GM21737 (cell line): Measurements from ENCODE around the gene SLC43A3.

Experiments used
- ATAC-seq: cut with Tn5 transposase; IDR thresholded peaks from one replicate; pipeline ENCODE4 v1.9.1; 2021; ENCODE audit warnings: mild to moderate bottlenecking, moderate library complexity; ENCODE audit not compliant: unreplicated experiment

Gene SLC43A3

GRCh38 chr11:57426929-57427726, at the start of gene SLC43A3:
Gene SLC43A3, minus strand, starts transcription at chr11:57427121. Its CDS starts 949 bp downstream, at chr11:57426172.
- ATAC-seq = peak; percentile 56

DNA sequence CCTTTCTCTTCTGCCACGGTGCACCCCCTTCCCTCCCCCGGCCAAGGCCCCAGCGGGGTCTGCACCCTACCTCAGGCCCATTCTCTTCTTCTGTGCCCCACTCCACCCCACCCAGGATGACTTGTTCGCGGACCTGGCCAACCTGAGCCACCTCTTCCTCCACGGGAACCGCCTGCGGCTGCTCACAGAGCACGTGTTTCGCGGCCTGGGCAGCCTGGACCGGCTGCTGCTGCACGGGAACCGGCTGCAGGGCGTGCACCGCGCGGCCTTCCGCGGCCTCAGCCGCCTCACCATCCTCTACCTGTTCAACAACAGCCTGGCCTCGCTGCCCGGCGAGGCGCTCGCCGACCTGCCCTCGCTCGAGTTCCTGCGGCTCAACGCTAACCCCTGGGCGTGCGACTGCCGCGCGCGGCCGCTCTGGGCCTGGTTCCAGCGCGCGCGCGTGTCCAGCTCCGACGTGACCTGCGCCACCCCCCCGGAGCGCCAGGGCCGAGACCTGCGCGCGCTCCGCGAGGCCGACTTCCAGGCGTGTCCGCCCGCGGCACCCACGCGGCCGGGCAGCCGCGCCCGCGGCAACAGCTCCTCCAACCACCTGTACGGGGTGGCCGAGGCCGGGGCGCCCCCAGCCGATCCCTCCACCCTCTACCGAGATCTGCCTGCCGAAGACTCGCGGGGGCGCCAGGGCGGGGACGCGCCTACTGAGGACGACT, 49.3 kb upstream of the SLC43A3 start:
- peak; percentile 27 for ATAC-seq

DNA sequence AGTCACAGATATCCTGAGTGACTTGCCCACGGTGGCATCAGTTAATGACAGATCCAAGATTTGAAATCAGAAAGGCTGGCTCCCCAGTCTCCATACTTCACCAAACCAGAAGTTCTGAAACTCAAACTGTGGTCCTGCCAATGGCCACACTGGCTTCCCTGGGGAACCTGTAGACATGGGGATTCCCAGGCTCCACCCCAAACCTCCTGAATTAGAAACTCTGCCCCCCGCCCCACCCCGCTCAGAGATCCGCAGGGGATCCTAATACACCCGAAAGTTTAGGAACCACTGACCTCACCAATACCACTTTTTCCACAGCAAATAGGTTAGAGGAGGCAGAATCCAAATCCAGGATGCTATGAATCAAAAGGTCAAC, 48.7 kb upstream of the SLC43A3 start:
- peak; percentile 23 for ATAC-seq

DNA sequence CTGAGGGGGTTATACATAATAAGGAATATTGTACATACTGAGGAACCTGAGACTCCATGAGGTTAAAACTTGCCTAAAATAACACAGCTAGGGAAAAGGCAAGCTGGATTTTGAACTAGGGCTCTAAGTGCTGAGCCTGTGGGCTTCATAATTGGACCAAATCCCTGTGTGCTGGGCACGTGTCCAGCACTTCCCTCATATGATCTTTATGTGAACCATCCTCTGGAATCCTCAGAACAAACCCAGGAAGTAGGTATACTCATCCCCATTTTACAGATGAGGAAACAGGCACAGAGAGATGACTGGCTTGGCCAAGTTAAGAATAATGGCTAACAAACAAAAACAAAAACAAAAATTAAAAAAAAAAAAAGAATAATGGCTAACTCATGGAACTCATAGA, 48.3 kb upstream of the SLC43A3 start:
- no peak for ATAC-seq

DNA sequence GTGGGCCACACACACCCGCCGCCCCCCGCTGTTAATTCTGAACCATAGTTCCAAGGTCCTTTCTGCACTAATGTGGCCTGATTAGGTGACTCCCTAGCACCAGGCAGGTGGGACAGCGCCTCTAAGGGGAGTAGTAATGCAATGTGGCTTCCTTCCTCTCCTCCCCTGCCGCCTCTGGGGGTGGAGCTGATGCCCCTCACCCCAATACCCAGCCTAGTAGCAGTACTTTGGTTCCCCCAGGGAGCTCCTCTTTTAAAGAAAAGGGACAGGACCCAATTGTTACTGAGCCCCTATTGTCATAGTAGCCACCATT, 47.8 kb upstream of the SLC43A3 start:
- ATAC-seq = no peak

DNA sequence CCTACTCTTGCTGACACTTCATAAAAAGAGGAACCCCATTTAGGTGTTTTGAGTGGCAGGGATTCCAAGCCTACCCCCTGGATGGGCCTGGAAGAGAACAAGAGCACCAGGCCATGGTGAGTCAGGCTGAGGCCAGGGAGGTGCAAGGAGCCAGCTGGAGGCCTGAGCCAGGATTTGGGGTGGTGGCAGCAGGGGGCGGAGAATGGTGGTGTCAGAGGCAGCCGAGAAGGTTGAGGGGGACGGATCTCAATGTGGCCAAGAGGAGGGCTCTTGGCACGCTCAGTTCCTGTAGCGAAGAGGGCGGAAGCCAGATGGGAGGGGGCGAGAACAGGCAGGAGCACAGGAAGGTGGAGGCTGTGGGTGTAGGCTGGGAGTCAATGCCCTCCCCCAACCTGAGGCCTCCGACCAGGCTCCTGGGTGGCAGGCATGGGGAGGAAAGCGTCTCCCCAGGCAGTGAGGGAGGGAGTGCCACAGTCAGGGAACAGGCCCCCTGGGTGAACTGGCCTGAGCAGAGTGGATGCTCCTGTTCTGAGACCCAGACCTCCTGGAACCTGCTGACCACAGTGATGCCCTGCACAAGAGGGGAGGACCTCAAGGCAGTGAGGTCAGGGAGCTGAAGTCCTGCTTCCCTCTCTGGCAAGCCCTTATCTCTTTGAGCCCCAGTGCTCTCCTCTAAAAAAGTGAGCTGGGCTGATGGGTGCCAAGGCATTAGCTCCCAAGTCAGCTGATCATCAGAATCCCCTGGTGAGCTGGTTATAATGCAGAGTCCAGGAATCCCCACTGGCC, 47.3 kb upstream of the SLC43A3 start:
- no peak for ATAC-seq

- no peak for ATAC-seq
Observed at GRCh38 chr11:57473285-57473841, 46.4 kb upstream of the SLC43A3 start.

DNA sequence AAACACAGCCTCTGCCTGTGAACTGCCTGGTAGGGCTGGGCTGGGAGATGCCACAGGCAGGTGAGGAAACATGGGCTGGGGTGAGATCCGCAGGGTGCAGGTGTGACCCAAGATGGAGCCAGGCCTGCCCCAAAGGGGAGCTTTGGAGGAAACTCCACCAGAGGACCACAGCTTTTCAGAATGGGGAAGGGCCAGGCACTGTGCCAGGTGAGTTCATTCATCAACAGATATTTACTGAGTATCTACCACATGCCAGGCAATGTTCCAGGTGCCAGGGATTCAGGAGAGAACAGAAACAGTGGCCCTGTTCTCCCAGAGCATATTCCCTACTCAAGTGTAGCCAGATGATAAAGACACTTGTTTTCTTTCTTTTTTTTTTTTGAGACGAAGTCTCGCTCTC, 44.6 kb upstream of the SLC43A3 start:
- ATAC-seq = no peak

DNA sequence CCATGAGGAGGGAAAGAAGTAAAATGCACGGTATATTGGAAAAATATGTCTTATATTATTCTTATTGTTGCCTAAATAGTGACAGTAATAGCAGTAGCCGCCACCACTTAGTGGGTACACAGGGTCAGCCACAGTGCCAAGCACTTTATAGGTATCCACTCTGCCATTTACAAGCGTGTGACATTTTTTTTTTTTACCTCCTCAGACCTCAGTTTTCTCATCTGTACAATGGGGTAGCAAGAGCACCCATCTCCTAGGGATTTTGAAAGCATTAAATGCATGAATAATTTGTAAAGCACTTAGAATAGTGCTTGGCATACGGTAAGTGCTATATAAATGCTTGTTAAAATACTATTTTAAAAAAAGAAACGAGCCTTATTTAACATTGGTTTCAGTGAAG, 42.3 kb upstream of the SLC43A3 start:
- ATAC-seq = no peak

DNA sequence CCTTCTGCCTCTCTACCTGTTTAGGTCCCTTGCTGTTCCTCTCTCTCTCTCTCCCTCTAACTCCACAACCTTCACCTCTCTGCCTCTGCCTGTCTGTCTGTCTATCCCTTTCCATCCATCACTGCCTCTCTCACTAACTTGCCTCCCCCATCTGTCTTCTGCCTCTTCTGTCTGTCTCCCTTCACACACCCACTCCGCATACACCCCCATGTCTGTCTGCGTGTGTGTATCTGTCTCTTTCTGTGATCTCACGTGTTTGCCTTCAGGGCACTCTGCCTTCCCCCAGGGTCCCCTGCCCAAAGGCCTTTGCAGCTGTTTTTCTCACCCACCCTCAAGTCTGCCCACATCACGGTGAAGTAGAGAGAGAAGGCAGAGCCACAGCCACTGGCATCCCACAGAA, 41.4 kb upstream of the SLC43A3 start:
- ATAC-seq = no peak

- no peak for ATAC-seq
Observed at GRCh38 chr11:57467508-57468157, 40.7 kb upstream of the SLC43A3 start.

DNA sequence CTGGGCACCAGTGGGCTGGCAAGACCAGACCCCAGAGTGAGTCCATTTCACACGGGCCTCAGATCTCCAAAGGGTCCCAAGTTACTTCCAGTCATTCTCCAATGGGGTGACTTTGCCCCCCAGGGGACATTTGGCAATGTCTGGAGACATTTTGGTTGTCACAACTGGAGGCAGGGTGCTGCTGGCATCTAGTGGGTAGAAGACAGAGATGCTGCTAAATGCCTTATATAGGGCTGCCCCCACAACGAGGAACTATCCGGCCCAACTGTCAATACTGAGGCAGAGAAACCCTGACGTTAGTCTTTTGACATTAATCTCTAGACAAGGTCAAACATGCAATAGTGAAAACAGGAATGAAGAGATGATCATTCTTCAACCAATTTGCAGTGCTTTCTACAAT, 39.8 kb upstream of the SLC43A3 start:
- no peak for ATAC-seq

- no peak for ATAC-seq
Observed at GRCh38 chr11:57464539-57465181, 37.7 kb upstream of the SLC43A3 start.

- ATAC-seq = no peak
Observed at GRCh38 chr11:57463671-57464538, 37.0 kb upstream of the SLC43A3 start.

GRCh38 chr11:57462597-57462996, 35.7 kb upstream of the SLC43A3 start:
- ATAC-seq = no peak

GRCh38 chr11:57461841-57462489, 35.0 kb upstream of the SLC43A3 start:
- no peak for ATAC-seq

- ATAC-seq = no peak
Observed at GRCh38 chr11:57460758-57461749, 34.1 kb upstream of the SLC43A3 start.
